CD4-positive, alpha-beta T cell treated with Interleukin-15 for 4 hours (primary cell): ENCODE measurements around the gene HMGCLL1.

ENCODE experiments used
- DNase-seq: peaks from one replicate; pipeline ENCODE4 v3.0.0-alpha.2; 2020; ENCODE audit warnings: low spot score

HMGCLL1 gene

GRCh38 chr6:55531496-55531895 lies 47.5 kb downstream of the HMGCLL1 start:
- no peak for DNase-seq

- DNase-seq, result no peak
Measured at GRCh38 chr6:55530931-55531330, 48.1 kb downstream of the HMGCLL1 start.

- no peak for DNase-seq
Measured at GRCh38 chr6:55528624-55529023, 50.4 kb downstream of the HMGCLL1 start.

GRCh38 chr6:55524441-55524840 lies 54.6 kb downstream of the HMGCLL1 start:
- no peak for DNase-seq

- DNase-seq, result no peak
Measured at GRCh38 chr6:55518529-55519060, 60.4 kb downstream of the HMGCLL1 start.

- DNase-seq, result no peak
Measured at GRCh38 chr6:55516736-55517135, 62.3 kb downstream of the HMGCLL1 start.

- no peak for DNase-seq
Measured at GRCh38 chr6:55512904-55513303, 66.1 kb downstream of the HMGCLL1 start.

GRCh38 chr6:55511122-55511800 lies 67.7 kb downstream of the HMGCLL1 start:
- DNase-seq, result no peak

- DNase-seq, result no peak
Measured at GRCh38 chr6:55499591-55499990, 79.4 kb downstream of the HMGCLL1 start.

- no peak for DNase-seq
Measured at GRCh38 chr6:55497694-55498093, 81.3 kb downstream of the HMGCLL1 start.

GRCh38 chr6:55496201-55496600 lies 82.8 kb downstream of the HMGCLL1 start:
- no peak for DNase-seq

- no peak for DNase-seq
Measured at GRCh38 chr6:55495277-55495676, 83.7 kb downstream of the HMGCLL1 start.

GRCh38 chr6:55494411-55494810 lies 84.6 kb downstream of the HMGCLL1 start:
- DNase-seq, result no peak

- no peak for DNase-seq
Measured at GRCh38 chr6:55492259-55492658, 86.7 kb downstream of the HMGCLL1 start.

GRCh38 chr6:55490871-55491270 lies 88.1 kb downstream of the HMGCLL1 start:
- DNase-seq, result no peak

- no peak for DNase-seq
Measured at GRCh38 chr6:55474382-55474781, 104.6 kb downstream of the HMGCLL1 start.

- DNase-seq, result no peak
Measured at GRCh38 chr6:55473722-55474121, 105.3 kb downstream of the HMGCLL1 start.

- no peak for DNase-seq
Measured at GRCh38 chr6:55469951-55470366, 109.0 kb downstream of the HMGCLL1 start.

- DNase-seq, result no peak
Measured at GRCh38 chr6:55456016-55456415, 123.0 kb downstream of the HMGCLL1 start.

- DNase-seq, result no peak
Measured at GRCh38 chr6:55450005-55450404, 129.0 kb downstream of the HMGCLL1 start.

- DNase-seq, result no peak
Measured at GRCh38 chr6:55449225-55449624, 129.8 kb downstream of the HMGCLL1 start.

- no peak for DNase-seq
Measured at GRCh38 chr6:55448451-55448850, 130.5 kb downstream of the HMGCLL1 start.

- DNase-seq, result no peak
Measured at GRCh38 chr6:55447891-55448290, 131.1 kb downstream of the HMGCLL1 start.

GRCh38 chr6:55445648-55446204 lies 133.3 kb downstream of the HMGCLL1 start:
- DNase-seq, result no peak
